Adrenal gland (tissue), 12 donors: ENCODE measurements around the gene ZNF827. TPM values are rescaled to one million over a fixed set of nuclear protein-coding genes. Genes with fewer than 3 reads are reported as not detected.

Experiments used
- DNase-seq, 7 donors: peaks; one replicate each; pipeline ENCODE4 v3.0.0-alpha.2; 2019 to 2020
- H3K27ac ChIP-seq, 5 donors: fragments of 200-600 bp; sonication (generic) in 4 of 5; 1 replicate in 3 of 5; 2 replicates in 2 of 5; pipeline versions ENCODE4 v1.5.1 to v1.8.0; 2016 to 2020; ENCODE audit warnings: mild to moderate bottlenecking in 1 of 5
- H3K27me3 ChIP-seq: fragments of 200-600 bp; 2 replicates; pipeline ENCODE4 v1.8.0; 2021
- H3K36me3 ChIP-seq, 2 donors: fragments of 200-600 bp; replicated peaks in 1 of 2; 1 replicate in 1 of 2; 2 replicates in 1 of 2; pipeline versions ENCODE4 v1.5.1 to v1.8.0; 2018 to 2022
- H3K4me1 ChIP-seq, 2 donors: fragments of 200-600 bp; replicated peaks in 1 of 2; 1 replicate in 1 of 2; 2 replicates in 1 of 2; pipeline versions ENCODE4 v1.5.1 to v1.8.0; 2018 to 2021
- H3K4me3 ChIP-seq, 4 donors: fragments of 200-600 bp; sonication (generic) in 3 of 4; one replicate each; pipeline ENCODE4 v1.5.1; 2016 to 2018
- H3K9me3 ChIP-seq, 3 donors: fragments of 200-600 bp; sonication (generic) in 1 of 3; replicated peaks in 1 of 3; 1 replicate in 2 of 3; 2 replicates in 1 of 3; pipeline versions ENCODE4 v1.5.1 to v1.8.0; 2016 to 2021
- CTCF ChIP-seq, 6 experiments: fragments of 450-650 bp in 4 of 6; fragments of 200-600 bp in 2 of 6; sonication (generic) in 1 of 6; IDR thresholded peaks; 1 replicate in 5 of 6; 2 replicates in 1 of 6; pipeline versions ENCODE4 v1.5.1 to v1.8.0; 2016 to 2021; ENCODE audit warnings: antibody characterized with exemption in 6 of 6, mild to moderate bottlenecking in 2 of 6, moderate library complexity in 1 of 6
- POLR2A ChIP-seq, 2 donors: fragments of 450-650 bp; IDR thresholded peaks; one replicate each; pipeline ENCODE4 v1.6.1; 2017; ENCODE audit warnings: antibody characterized with exemption in 2 of 2, mild to moderate bottlenecking in 2 of 2, moderate library complexity in 1 of 2
- WGBS, 4 donors: extraction: QIAGEN DNeasy Blood & Tissue Kit in 2 of 4; methylation state at CpG; one replicate each; pipeline versions ENCODE4 v1.1.5 to v1.1.7; 2013 to 2017; 5-methylcytosine and 5-hydroxymethylcytosine counted together
- intact Hi-C, 2 donors: fragments of 100-400 bp; cut with DNase I; formaldehyde crosslinking; loops; one replicate each; pipeline versions ENCODE4 v1.14.1 to v1.15.0; 2022 to 2023
- polyA plus RNA-seq, 3 donors: library from polyadenylated mRNA; stranded (reverse); fragments of 200-250 nt in 2 of 3; fragments of 350-450 nt in 1 of 3; fragmentation: Illumina TruSeq in 1 of 3; extraction: RNeasy Lipid Tissue Mini Kit (QIAGEN cat#74804) in 1 of 3; gene quantifications; one replicate each; pipeline ENCODE4 v1.2.3, GENCODE V29; 2013 to 2014
- total RNA-seq, 9 donors: library from RNA; depleted of rRNA in 4 of 9; stranded (reverse); fragments of >200 nt in 4 of 9; fragments of 120-200 nt in 1 of 9; fragmentation: NEBNext Ultra II Directional in 1 of 9; extraction: Animal tissue kit (Norgen Biotek cat#: 25700) in 1 of 9; gene quantifications; one replicate each; pipeline versions ENCODE4 v1.1.0 to v1.2.4, GENCODE V29; 2013 to 2023
- donor health status: healthy with polysubstance abuse.
- donor health status: Bipolar disorder and iron deficiency.
- donor health status: DM: yes; HTN: yes; CAD: no.
- donor health status: DM: no; HTN: no; CAD: no.
- donor health status: DM: no; HTN: no; CAD: no.
- donor health status: DM: yes; HTN: yes; CAD: no.

Gene ZNF827
- total and polyA plus RNA-seq, 12 donors, result 8.0 to 37.1 (median 22.7) TPM

GRCh38 chr4:145820407-145820806, 118.2 kb downstream of the ZNF827 start:
- WGBS, 4 donors, result 80 to 84% (median 82%) methylated on average over 3 of the region's 3 CpGs
- intact Hi-C loops, result no loop called here
- H3K9me3 ChIP-seq, result no peaks in the 10 kb centered on the region

GRCh38 chr4:145819853-145820181, 118.8 kb downstream of the ZNF827 start:
- Histone ChIP-seq H3K9me3 (no peaks in the 10 kb centered on the region), H3K27me3 (no peaks in the 10 kb centered on the region), H3K36me3 (no peaks in the 10 kb centered on the region), H3K4me1 (no peaks in the 10 kb centered on the region), H3K27ac (no peak overlapping the region), H3K4me3 (no peak overlapping the region)
- TF ChIP-seq CTCF (IDR thresholded peaks at IDR 0.05) (no peak), POLR2A (IDR thresholded peaks at IDR 0.05) (no peak)
- WGBS, 4 donors, result 89 to 97% (median 93%) methylated on average over 5 of the region's 5 CpGs
- DNase-seq, result no peak
- intact Hi-C loops, result no loop called here

More at GRCh38 chr4:145820407-145820806, 118.2 kb downstream of the ZNF827 start:
- TF ChIP-seq CTCF (IDR thresholded peaks at IDR 0.05), result no peak
- no peak for TF ChIP-seq POLR2A (IDR thresholded peaks at IDR 0.05)
- DNase-seq, result no peak
- H3K36me3 ChIP-seq, result no peaks in the 10 kb centered on the region
- no peaks in the 10 kb centered on the region for H3K4me1 ChIP-seq
- H3K27me3 ChIP-seq, result no peaks in the 10 kb centered on the region
- H3K4me3 ChIP-seq, result no peak overlapping the region
- no peak overlapping the region for H3K27ac ChIP-seq

DNA sequence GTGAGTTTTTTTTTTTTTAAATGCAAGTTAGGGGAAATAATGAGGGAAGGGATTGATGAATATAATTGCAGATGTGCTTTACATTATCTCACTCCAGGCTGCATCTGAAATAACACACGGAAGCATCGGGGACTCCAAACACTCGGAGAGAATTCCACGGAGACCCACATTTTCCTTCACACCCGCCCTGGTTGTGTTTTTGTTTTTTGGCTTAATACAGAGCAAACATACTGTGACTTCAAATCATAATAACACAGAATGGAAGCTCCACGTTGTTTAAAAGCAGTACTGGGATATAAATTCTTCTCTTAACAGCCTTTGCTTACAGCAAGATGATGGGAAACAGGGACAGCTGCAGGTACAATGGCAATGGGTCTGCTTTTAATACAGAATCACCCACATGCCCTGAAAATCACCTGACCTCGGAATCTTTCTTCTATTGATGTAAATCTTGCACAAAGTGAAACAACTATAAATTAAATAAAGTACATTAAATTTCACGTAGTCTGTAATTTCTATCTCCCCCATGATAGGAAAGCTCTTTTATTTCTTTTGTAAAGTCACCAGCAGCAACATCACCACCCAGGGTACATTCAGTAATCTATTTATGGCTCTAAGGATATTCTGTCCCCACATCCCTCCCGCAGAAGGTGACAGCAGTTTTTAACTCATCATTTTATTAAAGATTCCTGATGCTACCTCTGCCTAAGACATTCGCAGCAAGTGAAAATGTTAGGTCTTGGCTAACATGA, 119.3 kb downstream of the ZNF827 start:
- H3K9me3 ChIP-seq, result no peaks in the 10 kb centered on the region
- DNase-seq, result no peak
- H3K4me3 ChIP-seq, result no peak overlapping the region
- H3K36me3 ChIP-seq, result no peaks in the 10 kb centered on the region
- intact Hi-C loops, result no loop called here
- H3K27ac ChIP-seq, result no peak overlapping the region
- H3K4me1 ChIP-seq, result no peaks in the 10 kb centered on the region
- WGBS, 4 donors, result 86 to 92% (median 88%) methylated on average over 10 of the region's 10 CpGs
- no peaks in the 10 kb centered on the region for H3K27me3 ChIP-seq
- no peak for TF ChIP-seq POLR2A (IDR thresholded peaks at IDR 0.05)
- TF ChIP-seq CTCF (IDR thresholded peaks at IDR 0.05), result no peak

DNA sequence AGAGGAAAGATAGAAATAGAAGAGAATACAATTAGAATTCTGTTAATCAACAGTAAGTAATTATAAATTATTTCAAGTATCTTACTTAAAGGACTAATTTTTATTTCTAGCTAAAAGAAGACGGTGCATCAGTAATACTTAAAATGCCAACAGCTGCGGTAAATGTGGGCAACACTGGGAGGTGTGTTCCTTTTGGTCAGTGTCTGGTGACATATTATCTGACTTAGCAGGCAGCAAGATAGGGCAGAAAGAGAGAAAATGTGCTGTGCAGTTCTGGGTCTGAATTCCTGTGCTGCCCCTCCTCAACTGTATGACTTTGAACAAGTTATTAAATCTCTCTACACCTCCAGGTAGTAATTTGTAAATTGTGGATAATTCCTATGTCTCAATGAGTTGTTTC, 120.6 kb downstream of the ZNF827 start:
- intact Hi-C loops, result no loop called here
- 94 to 98% (median 95%) methylated on average over 2 of the region's 2 CpGs for WGBS, 4 donors
- no peak overlapping the region for H3K4me3 ChIP-seq

More for the DNA sequence above, 120.6 kb downstream of the ZNF827 start:
- Histone ChIP-seq H3K27ac (no peak overlapping the region), H3K4me1 (no peaks in the 10 kb centered on the region), H3K9me3 (no peaks in the 10 kb centered on the region), H3K27me3 (no peaks in the 10 kb centered on the region), H3K36me3 (no peaks in the 10 kb centered on the region)
- TF ChIP-seq CTCF (IDR thresholded peaks at IDR 0.05) (no peak), POLR2A (IDR thresholded peaks at IDR 0.05) (no peak)
- DNase-seq, result no peak
